Keratinocyte (primary cell): Measurements from ENCODE around the gene PAX2. TPM values are rescaled to one million over a fixed set of nuclear protein-coding genes. Genes with fewer than 3 reads are reported as not detected.

Experiments
- DNase-seq: peaks from one replicate; pipeline ENCODE4 v3.0.0-alpha.2; 2011; ENCODE audit warnings: low read depth, missing footprints, low spot score
- FAIRE-seq: peaks from 2 replicates; lab custom pipeline; 2011; peaks lifted over from hg19 to GRCh38; lab: Jason Lieb, UNC
- H2AFZ ChIP-seq: 2 replicates; pipeline ENCODE4 v1.6.0; 2012; ENCODE audit warnings: low read length, control low read depth, inconsistent platforms; ENCODE audit not compliant: control insufficient read depth
- H3K27ac ChIP-seq: 2 replicates; pipeline ENCODE4 v1.5.1; 2011; ENCODE audit warnings: low read length; ENCODE audit not compliant: control insufficient read depth, insufficient read depth
- H3K27me3 ChIP-seq: 3 replicates; pipeline ENCODE4 v1.6.0; 2011; ENCODE audit warnings: low read length; ENCODE audit not compliant: control insufficient read depth, insufficient read depth; ENCODE audit errors: extremely low read depth
- H3K36me3 ChIP-seq, 2 experiments: 2 replicates in 1 of 2; 3 replicates in 1 of 2; pipeline ENCODE4 v1.5.1; 2011; ENCODE audit warnings: low read length in 2 of 2, mild to moderate bottlenecking in 1 of 2; ENCODE audit not compliant: control insufficient read depth in 2 of 2, insufficient read depth in 2 of 2; ENCODE audit errors: extremely low read depth in 1 of 2
- H3K4me1 ChIP-seq: 3 replicates; pipeline ENCODE4 v1.5.1; 2011; ENCODE audit warnings: low read length; ENCODE audit not compliant: control insufficient read depth, insufficient read depth; ENCODE audit errors: extremely low read depth
- H3K4me2 ChIP-seq: 3 replicates; pipeline ENCODE4 v1.6.0; 2011; ENCODE audit warnings: low read depth, low read length; ENCODE audit not compliant: control insufficient read depth, insufficient read depth; ENCODE audit errors: extremely low read depth
- H3K4me3 ChIP-seq, 3 experiments: fragments of 200-600 bp in 1 of 3; sonication (generic) in 1 of 3; 2 replicates in 2 of 3; 3 replicates in 1 of 3; pipeline ENCODE4 v1.5.1; 2011 to 2016; ENCODE audit warnings: low read length in 3 of 3, mild to moderate bottlenecking in 3 of 3, control low read depth in 2 of 3, inconsistent platforms in 1 of 3, low read depth in 1 of 3, mixed read lengths in 1 of 3, mixed run types in 1 of 3, moderate library complexity in 1 of 3; ENCODE audit not compliant: control insufficient read depth in 2 of 3, insufficient read depth in 2 of 3; ENCODE audit errors: extremely low read depth in 1 of 3
- H3K79me2 ChIP-seq: 2 replicates; pipeline ENCODE4 v1.6.0; 2012; ENCODE audit warnings: low read length; ENCODE audit not compliant: control insufficient read depth, insufficient read depth
- H3K9ac ChIP-seq: 3 replicates; pipeline ENCODE4 v1.6.0; 2011; ENCODE audit warnings: low read length; ENCODE audit not compliant: control insufficient read depth, insufficient read depth; ENCODE audit errors: extremely low read depth
- H3K9me1 ChIP-seq: 3 replicates; pipeline ENCODE4 v1.6.0; 2011; ENCODE audit warnings: low read length; ENCODE audit not compliant: control insufficient read depth, insufficient read depth; ENCODE audit errors: extremely low read depth
- H3K9me3 ChIP-seq: 2 replicates; pipeline ENCODE4 v1.5.1; 2012; ENCODE audit warnings: low read depth, low read length; ENCODE audit not compliant: control insufficient read depth
- H4K20me1 ChIP-seq: 3 replicates; pipeline ENCODE4 v1.6.0; 2011; ENCODE audit warnings: low read length; ENCODE audit not compliant: control insufficient read depth, insufficient read depth; ENCODE audit errors: extremely low read depth
- EZH2 ChIP-seq: IDR thresholded peaks from one replicate; pipeline ENCODE4 v1.6.1; 2012; ENCODE audit warnings: inconsistent platforms, mild to moderate bottlenecking, low read length, moderate library complexity
- dilution Hi-C: fragments of 300-500 bp; cut with MboI; formaldehyde crosslinking; loops from one replicate; pipeline ENCODE4 v1.7.0; 2020; ENCODE audit warnings: low sequenced_read_pairs; ENCODE audit not compliant: extremely low pct_ligation_motif_present
- polyA plus RNA-seq, 5 experiments: library from polyadenylated mRNA; depleted of rRNA in 3 of 5; stranded (reverse) in 3 of 5; stranded (forward) in 1 of 5; unstranded in 1 of 5; fragments of >200 nt; gene quantifications; 1 replicate in 1 of 5; 2 replicates in 3 of 5; 3 replicates in 1 of 5; pipeline versions ENCODE4 v1.2.1 to v1.2.3, GENCODE V29; 2011 to 2012; ENCODE audit warnings: missing spikeins in 2 of 5, low read depth in 1 of 5, low replicate concordance in 1 of 5
- TF ChIP-seq, protein P1 (sequence below), 3 experiments: IDR thresholded peaks in 1 of 3; conservative IDR thresholded peaks in 1 of 3; optimal IDR thresholded peaks in 1 of 3; 2 replicates in 2 of 3; 3 replicates in 1 of 3; pipeline versions ENCODE3 to v1.5.1; 2011; ENCODE audit warnings: low read length in 3 of 3, mild to moderate bottlenecking in 3 of 3, moderate library complexity in 2 of 3, control low read depth in 1 of 3, inconsistent platforms in 1 of 3; ENCODE audit not compliant: insufficient read depth in 2 of 3; ENCODE audit errors: extremely low read depth in 1 of 3

Gene PAX2
- polyA plus RNA-seq, 1 donor (not counting 4 experiments of a cell fraction or from before 2014, with no cell fraction given) = not detected

DNA sequence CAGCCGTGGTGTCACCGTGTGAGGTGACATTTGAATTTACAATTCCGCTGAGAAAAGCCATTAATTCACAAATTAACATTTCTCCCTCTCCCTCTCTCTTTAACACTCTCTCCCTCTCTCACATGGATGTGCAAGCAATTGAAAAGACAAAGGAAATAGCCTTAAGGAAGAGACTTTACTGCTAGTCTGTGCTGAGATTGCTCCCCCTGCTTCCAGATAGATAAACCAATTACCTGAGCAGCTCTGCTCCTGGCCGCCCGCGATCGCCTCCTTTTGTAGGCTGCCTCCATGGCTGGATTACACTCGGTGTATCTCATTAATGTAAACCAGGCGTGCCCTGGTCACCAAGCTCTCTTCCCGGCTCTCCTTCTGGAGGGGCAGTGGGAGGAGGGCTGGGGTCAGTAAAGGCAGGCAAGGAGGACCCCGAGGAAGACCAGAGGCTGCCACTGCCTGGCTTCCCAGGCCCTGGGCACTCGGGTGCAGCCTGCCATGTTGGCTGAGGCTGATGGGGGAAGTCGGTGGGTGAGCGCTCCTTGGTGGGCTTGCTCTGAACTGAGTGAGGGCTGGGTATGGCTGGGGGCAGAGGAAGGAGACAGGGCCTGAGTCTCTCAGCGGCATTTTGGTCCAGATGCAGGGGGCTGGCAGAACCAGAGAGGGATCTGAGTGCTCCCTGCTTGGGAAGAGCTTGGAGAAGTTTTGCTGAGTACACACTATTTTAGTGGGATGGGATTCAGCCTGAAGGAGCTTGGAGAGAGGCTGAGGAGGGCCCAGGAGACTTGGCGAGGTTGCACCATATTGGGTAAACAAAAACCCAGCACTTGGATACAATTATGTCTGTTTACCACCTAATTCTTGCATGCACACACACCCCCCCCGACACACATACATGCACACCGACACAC, 42.9 kb downstream of the PAX2 start:
- no peaks in the 10 kb centered on the region for H4K20me1 ChIP-seq
- no peak for TF ChIP-seq EZH2
- TF ChIP-seq, protein P1, sequence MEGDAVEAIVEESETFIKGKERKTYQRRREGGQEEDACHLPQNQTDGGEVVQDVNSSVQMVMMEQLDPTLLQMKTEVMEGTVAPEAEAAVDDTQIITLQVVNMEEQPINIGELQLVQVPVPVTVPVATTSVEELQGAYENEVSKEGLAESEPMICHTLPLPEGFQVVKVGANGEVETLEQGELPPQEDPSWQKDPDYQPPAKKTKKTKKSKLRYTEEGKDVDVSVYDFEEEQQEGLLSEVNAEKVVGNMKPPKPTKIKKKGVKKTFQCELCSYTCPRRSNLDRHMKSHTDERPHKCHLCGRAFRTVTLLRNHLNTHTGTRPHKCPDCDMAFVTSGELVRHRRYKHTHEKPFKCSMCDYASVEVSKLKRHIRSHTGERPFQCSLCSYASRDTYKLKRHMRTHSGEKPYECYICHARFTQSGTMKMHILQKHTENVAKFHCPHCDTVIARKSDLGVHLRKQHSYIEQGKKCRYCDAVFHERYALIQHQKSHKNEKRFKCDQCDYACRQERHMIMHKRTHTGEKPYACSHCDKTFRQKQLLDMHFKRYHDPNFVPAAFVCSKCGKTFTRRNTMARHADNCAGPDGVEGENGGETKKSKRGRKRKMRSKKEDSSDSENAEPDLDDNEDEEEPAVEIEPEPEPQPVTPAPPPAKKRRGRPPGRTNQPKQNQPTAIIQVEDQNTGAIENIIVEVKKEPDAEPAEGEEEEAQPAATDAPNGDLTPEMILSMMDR (optimal IDR thresholded peaks at IDR 0.05 in 1 of 3, IDR thresholded peaks at IDR 0.05 in 1 of 3, conservative IDR thresholded peaks at IDR 0.05 in 1 of 3; ENCODE audit: extremely low read depth in 1 of 3, insufficient read depth in 2 of 3, low read length in 3 of 3) = no peak
- no peak overlapping the region for H3K4me3 ChIP-seq
- no peaks in the 10 kb centered on the region for H3K79me2 ChIP-seq
- H3K36me3 ChIP-seq = no peaks in the 10 kb centered on the region
- no peaks in the 10 kb centered on the region for H3K4me1 ChIP-seq
- dilution Hi-C loops = no loop called here
- H3K27me3 ChIP-seq = peaks cover 24% of the 10 kb centered on the region
- H3K27ac ChIP-seq = no peak overlapping the region
- FAIRE-seq = no peak
- H3K4me2 ChIP-seq = no peak overlapping the region
- no peak overlapping the region for H3K9ac ChIP-seq
- no peaks in the 10 kb centered on the region for H3K9me3 ChIP-seq
- no peaks in the 10 kb centered on the region for H3K9me1 ChIP-seq
- DNase-seq = no peak
- no peak overlapping the region for H2AFZ ChIP-seq

- TF ChIP-seq, protein P1 (optimal IDR thresholded peaks at IDR 0.05 in 1 of 3, IDR thresholded peaks at IDR 0.05 in 1 of 3, conservative IDR thresholded peaks at IDR 0.05 in 1 of 3; ENCODE audit: extremely low read depth in 1 of 3, insufficient read depth in 2 of 3, low read length in 3 of 3) = no peak
- no peak for TF ChIP-seq EZH2
- Histone ChIP-seq H3K4me2 (no peak overlapping the region), H3K9ac (no peak overlapping the region), H3K79me2 (no peaks in the 10 kb centered on the region), H3K9me3 (no peaks in the 10 kb centered on the region), H4K20me1 (no peaks in the 10 kb centered on the region), H3K4me1 (no peaks in the 10 kb centered on the region), H3K36me3 (no peaks in the 10 kb centered on the region), H3K9me1 (no peaks in the 10 kb centered on the region), H3K4me3 (no peak overlapping the region), H3K27ac (no peak overlapping the region), H2AFZ (no peak overlapping the region), H3K27me3 (peaks cover 22% of the 10 kb centered on the region)
- FAIRE-seq = no peak
- DNase-seq = no peak
- dilution Hi-C loops = no loop called here
Observed at GRCh38 chr10:100790761-100791208, 45.4 kb downstream of the PAX2 start.
